HepG2 (cell line): Measurements from ENCODE around the gene KIF13A. TPM values are rescaled to one million over a fixed set of nuclear protein-coding genes. Genes with fewer than 3 reads are reported as not detected.

ENCODE experiments used
- AGO2 ChIP-seq: fragments of 200-400 bp; formaldehyde crosslinking; optimal IDR thresholded peaks from 2 replicates; pipeline ENCODE3; 2017; ENCODE audit warnings: mild to moderate bottlenecking, low read depth, low read length, moderate library complexity
- ATF2 ChIP-seq: sonication (generic); formaldehyde crosslinking; IDR thresholded peaks from 2 replicates; pipeline ENCODE4 v1.4.0; 2020; ENCODE audit warnings: missing genetic modification reagents
- CEBPG ChIP-seq: IDR thresholded peaks from 2 replicates; pipeline ENCODE4 v1.6.1; 2016
- EEA1 ChIP-seq: sonication (generic); formaldehyde crosslinking; IDR thresholded peaks from 2 replicates; pipeline ENCODE4 v1.5.1; 2020; ENCODE audit warnings: mild to moderate bottlenecking, missing genetic modification reagents, borderline replicate concordance
- ELF1 ChIP-seq: sonication (generic); formaldehyde crosslinking; IDR thresholded peaks from 2 replicates; pipeline ENCODE4 v1.4.0; 2020; ENCODE audit warnings: missing genetic modification reagents
- GATAD2A ChIP-seq: IDR thresholded peaks from 2 replicates; pipeline ENCODE4 v1.6.1; 2016
- GPN1 ChIP-seq: sonication (generic); formaldehyde crosslinking; IDR thresholded peaks from 2 replicates; pipeline ENCODE4 v1.5.1; 2020; ENCODE audit warnings: missing genetic modification reagents, borderline replicate concordance
- IRX3 ChIP-seq: sonication (generic); formaldehyde crosslinking; IDR thresholded peaks from 2 replicates; pipeline ENCODE4 v1.8.1; 2023; ENCODE audit warnings: mild to moderate bottlenecking, low read depth, missing genetic modification reagents, borderline replicate concordance
- SMAD1 ChIP-seq: sonication (generic); formaldehyde crosslinking; IDR thresholded peaks from 2 replicates; pipeline ENCODE4 v1.4.0; 2020; ENCODE audit warnings: missing genetic modification reagents, low read depth, mild to moderate bottlenecking, borderline replicate concordance
- UBTF ChIP-seq: sonication (generic); formaldehyde crosslinking; IDR thresholded peaks from 2 replicates; pipeline ENCODE4 v1.4.0; 2020; ENCODE audit warnings: mild to moderate bottlenecking, missing genetic modification reagents
- ZBTB1 ChIP-seq: sonication (generic); formaldehyde crosslinking; IDR thresholded peaks from 2 replicates; pipeline ENCODE4 v1.4.0; 2020; ENCODE audit warnings: missing genetic modification reagents, borderline replicate concordance
- ZBTB38 ChIP-seq: sonication (generic); formaldehyde crosslinking; IDR thresholded peaks from 2 replicates; pipeline ENCODE4 v1.5.1; 2020; ENCODE audit warnings: mild to moderate bottlenecking, missing genetic modification reagents
- ZNF292 ChIP-seq: sonication (generic); formaldehyde crosslinking; IDR thresholded peaks from 2 replicates; pipeline ENCODE4 v1.8.1; 2022; ENCODE audit warnings: mild to moderate bottlenecking, low read depth, missing genetic modification reagents, borderline replicate concordance
- ZNF562 ChIP-seq: sonication (generic); formaldehyde crosslinking; IDR thresholded peaks from 2 replicates; pipeline ENCODE4 v1.8.0; 2022; ENCODE audit warnings: missing genetic modification reagents, borderline replicate concordance
- ZNF7 ChIP-seq: IDR thresholded peaks from 2 replicates; pipeline ENCODE4 v1.6.1; 2016; ENCODE audit warnings: missing biosample characterization, missing genetic modification reagents
- ZNF75D ChIP-seq: sonication (generic); formaldehyde crosslinking; IDR thresholded peaks from 2 replicates; pipeline ENCODE4 v1.8.1; 2023; ENCODE audit warnings: missing genetic modification reagents, mild to moderate bottlenecking, borderline replicate concordance
- ZSCAN22 ChIP-seq: sonication (generic); formaldehyde crosslinking; IDR thresholded peaks from 2 replicates; pipeline ENCODE4 v1.4.0; 2020; ENCODE audit warnings: mild to moderate bottlenecking, missing genetic modification reagents
- polyA plus RNA-seq, 8 experiments: library from polyadenylated mRNA; depleted of rRNA in 3 of 8; stranded (reverse) in 7 of 8; unstranded in 1 of 8; fragments of >200 nt; fragmentation: Illumina TruSeq in 4 of 8; extraction: Trizol in 4 of 8; gene quantifications; 2 replicates each; pipeline versions ENCODE4 v1.2.1 to v1.2.3, GENCODE V29; 2011 to 2016; ENCODE audit warnings: low read depth in 4 of 8, missing spikeins in 1 of 8, mixed read lengths in 1 of 8; ENCODE audit not compliant: insufficient read depth in 1 of 8
- total RNA-seq, 5 experiments: library from RNA; depleted of rRNA; stranded (reverse); fragments of >200 nt; fragmentation: Illumina TruSeq; extraction: Trizol; gene quantifications; 2 replicates each; pipeline ENCODE4 v1.2.3, GENCODE V29; 2016; ENCODE audit warnings: low read depth in 1 of 5
- TF ChIP-seq, protein P1 (sequence below): sonication (generic); formaldehyde crosslinking; IDR thresholded peaks from 2 replicates; pipeline ENCODE4 v1.4.0; 2020; ENCODE audit warnings: low read depth, mild to moderate bottlenecking, missing genetic modification reagents
- TF ChIP-seq, protein P2 (sequence below): IDR thresholded peaks from 2 replicates; pipeline ENCODE4 v1.6.1; 2016; ENCODE audit warnings: low read depth, missing genetic modification reagents, missing compliant biosample characterization

Gene KIF13A
- total and polyA plus RNA-seq, 2 of the 13 experiments (the other 11 are each of a cell fraction or from before 2014, with no cell fraction given) = 21.1 to 37.2 TPM

GRCh38 chr6:17987697-17988421 lies 424 bp upstream of the KIF13A start (continued):
- TF ChIP-seq ZBTB38 (CRISPR knock-in tag) (no peak), GATAD2A (no peak), ZBTB1 (no peak), ELF1 (CRISPR knock-in tag) (no peak), SMAD1 (CRISPR knock-in tag) (peak; percentile 29; the same call in 1 of the 2 replicates), AGO2 (peak; percentile 69), EEA1 (CRISPR knock-in tag) (peak; percentile 84; the same call in 1 of the 2 replicates), ZNF292 (CRISPR knock-in tag) (0 out of 2 replicates have a peak, but pooled peaks have one; percentile 23), IRX3 (CRISPR knock-in tag) (no peak), ZNF75D (no peak), ZSCAN22 (CRISPR knock-in tag) (no peak), UBTF (CRISPR knock-in tag) (peak; percentile 97), GPN1 (CRISPR knock-in tag) (no peak), ZNF7 (CRISPR knock-in tag) (no peak), CEBPG (no peak), ATF2 (CRISPR knock-in tag) (no peak), ZNF562 (no peak)
- TF ChIP-seq, protein P1, sequence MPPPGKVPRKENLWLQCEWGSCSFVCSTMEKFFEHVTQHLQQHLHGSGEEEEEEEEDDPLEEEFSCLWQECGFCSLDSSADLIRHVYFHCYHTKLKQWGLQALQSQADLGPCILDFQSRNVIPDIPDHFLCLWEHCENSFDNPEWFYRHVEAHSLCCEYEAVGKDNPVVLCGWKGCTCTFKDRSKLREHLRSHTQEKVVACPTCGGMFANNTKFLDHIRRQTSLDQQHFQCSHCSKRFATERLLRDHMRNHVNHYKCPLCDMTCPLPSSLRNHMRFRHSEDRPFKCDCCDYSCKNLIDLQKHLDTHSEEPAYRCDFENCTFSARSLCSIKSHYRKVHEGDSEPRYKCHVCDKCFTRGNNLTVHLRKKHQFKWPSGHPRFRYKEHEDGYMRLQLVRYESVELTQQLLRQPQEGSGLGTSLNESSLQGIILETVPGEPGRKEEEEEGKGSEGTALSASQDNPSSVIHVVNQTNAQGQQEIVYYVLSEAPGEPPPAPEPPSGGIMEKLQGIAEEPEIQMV (CRISPR knock-in tag) = no peak
- TF ChIP-seq, protein P2, sequence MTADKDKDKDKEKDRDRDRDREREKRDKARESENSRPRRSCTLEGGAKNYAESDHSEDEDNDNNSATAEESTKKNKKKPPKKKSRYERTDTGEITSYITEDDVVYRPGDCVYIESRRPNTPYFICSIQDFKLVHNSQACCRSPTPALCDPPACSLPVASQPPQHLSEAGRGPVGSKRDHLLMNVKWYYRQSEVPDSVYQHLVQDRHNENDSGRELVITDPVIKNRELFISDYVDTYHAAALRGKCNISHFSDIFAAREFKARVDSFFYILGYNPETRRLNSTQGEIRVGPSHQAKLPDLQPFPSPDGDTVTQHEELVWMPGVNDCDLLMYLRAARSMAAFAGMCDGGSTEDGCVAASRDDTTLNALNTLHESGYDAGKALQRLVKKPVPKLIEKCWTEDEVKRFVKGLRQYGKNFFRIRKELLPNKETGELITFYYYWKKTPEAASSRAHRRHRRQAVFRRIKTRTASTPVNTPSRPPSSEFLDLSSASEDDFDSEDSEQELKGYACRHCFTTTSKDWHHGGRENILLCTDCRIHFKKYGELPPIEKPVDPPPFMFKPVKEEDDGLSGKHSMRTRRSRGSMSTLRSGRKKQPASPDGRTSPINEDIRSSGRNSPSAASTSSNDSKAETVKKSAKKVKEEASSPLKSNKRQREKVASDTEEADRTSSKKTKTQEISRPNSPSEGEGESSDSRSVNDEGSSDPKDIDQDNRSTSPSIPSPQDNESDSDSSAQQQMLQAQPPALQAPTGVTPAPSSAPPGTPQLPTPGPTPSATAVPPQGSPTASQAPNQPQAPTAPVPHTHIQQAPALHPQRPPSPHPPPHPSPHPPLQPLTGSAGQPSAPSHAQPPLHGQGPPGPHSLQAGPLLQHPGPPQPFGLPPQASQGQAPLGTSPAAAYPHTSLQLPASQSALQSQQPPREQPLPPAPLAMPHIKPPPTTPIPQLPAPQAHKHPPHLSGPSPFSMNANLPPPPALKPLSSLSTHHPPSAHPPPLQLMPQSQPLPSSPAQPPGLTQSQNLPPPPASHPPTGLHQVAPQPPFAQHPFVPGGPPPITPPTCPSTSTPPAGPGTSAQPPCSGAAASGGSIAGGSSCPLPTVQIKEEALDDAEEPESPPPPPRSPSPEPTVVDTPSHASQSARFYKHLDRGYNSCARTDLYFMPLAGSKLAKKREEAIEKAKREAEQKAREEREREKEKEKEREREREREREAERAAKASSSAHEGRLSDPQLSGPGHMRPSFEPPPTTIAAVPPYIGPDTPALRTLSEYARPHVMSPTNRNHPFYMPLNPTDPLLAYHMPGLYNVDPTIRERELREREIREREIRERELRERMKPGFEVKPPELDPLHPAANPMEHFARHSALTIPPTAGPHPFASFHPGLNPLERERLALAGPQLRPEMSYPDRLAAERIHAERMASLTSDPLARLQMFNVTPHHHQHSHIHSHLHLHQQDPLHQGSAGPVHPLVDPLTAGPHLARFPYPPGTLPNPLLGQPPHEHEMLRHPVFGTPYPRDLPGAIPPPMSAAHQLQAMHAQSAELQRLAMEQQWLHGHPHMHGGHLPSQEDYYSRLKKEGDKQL = no peak
